ENCODE measurements around the gene KRT17. TPM values are rescaled to one million over a fixed set of nuclear protein-coding genes. Genes with fewer than 3 reads are reported as not detected.
A peak's percentile ranks its signal among the peaks of the same experiment; 100 is the strongest.

The KRT17 gene
- total and polyA plus RNA-seq, 2 donors (not counting 1 experiment from before 2014, with no cell fraction given): 0.50 to 0.89 TPM

- Histone ChIP-seq H3K4me3 (replicated peaks in 1 of 4; ENCODE audit: control extremely low read depth in 1 of 4, insufficient read depth in 1 of 4, low read depth in 3 of 4, low read length in 4 of 4) (no peak overlapping the region), H3K9ac (ENCODE audit: insufficient read depth, low read length) (no peak overlapping the region)
- TF ChIP-seq EZH2 (IDR thresholded peaks at IDR 0.05; ENCODE audit: low read length, missing control alignments): no peak
- no peak for TF ChIP-seq CTCF (conservative IDR thresholded peaks at IDR 0.05 in 1 of 2, IDR thresholded peaks at IDR 0.05 in 1 of 2; ENCODE audit: low read depth in 1 of 2, low read length in 2 of 2)
These were observed 35.1 kb downstream of the KRT17 start for GRCh38 chr17:41589301-41589700.

DNA sequence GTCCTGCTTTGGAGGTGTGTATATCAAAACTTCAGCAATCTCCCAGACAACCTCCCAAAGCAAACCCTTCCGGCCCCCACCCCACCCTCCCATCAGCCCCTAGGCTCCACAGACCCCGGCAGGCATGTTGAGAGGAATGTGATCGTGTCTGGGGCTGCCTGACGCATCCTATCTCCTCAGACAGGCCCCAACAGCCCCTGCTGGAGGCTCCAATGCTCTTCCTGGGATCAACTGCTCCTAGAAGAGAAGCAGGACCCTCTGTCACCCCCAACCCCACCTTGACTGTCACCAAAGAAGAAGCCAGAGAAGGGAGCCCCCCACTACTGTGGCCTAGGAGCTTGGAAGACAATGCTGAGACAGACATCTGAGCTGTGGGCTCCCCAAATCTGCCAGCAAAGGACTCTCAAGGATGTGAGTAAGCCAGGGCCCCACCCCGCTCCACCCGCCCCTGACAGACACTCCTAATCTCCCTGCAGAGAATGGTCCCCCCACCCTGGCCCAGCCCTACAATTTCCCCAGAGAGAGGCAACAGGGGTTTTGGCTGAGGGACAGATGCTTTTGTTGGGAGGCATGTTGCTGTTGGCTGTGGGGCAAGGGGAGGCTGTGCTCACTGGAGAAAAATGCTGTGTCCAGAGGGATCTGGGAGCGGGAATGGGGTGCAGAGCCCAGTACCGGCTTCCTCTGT, 36.1 kb downstream of the KRT17 start:
- no peaks in the 10 kb centered on the region for H4K20me1 ChIP-seq (ENCODE audit: control insufficient read depth, extremely low read depth, insufficient read depth, low read length)
- H3K79me2 ChIP-seq (ENCODE audit: control insufficient read depth, insufficient read depth, low read length): no peaks in the 10 kb centered on the region
- no peak for TF ChIP-seq CTCF (conservative IDR thresholded peaks at IDR 0.05 in 1 of 2, IDR thresholded peaks at IDR 0.05 in 1 of 2; ENCODE audit: low read depth in 1 of 2, low read length in 2 of 2)
- no peak for TF ChIP-seq EZH2 (IDR thresholded peaks at IDR 0.05; ENCODE audit: low read length, missing control alignments)
- H3K9ac ChIP-seq (ENCODE audit: insufficient read depth, low read length): no peak overlapping the region
- H3K4me3 ChIP-seq (replicated peaks in 1 of 4; ENCODE audit: control extremely low read depth in 1 of 4, insufficient read depth in 1 of 4, low read depth in 3 of 4, low read length in 4 of 4): no peak overlapping the region
- H3K27me3 ChIP-seq (ENCODE audit: control insufficient read depth, insufficient read depth, low read length): no peaks in the 10 kb centered on the region
- H3K4me2 ChIP-seq (ENCODE audit: extremely low read depth, insufficient read depth, low read length): no peak overlapping the region
- no peak overlapping the region for H3K27ac ChIP-seq (ENCODE audit: insufficient read depth, low read length)
- no peak overlapping the region for H2AFZ ChIP-seq (ENCODE audit: low read length)
- no peaks in the 10 kb centered on the region for H3K36me3 ChIP-seq (ENCODE audit: control insufficient read depth, insufficient read depth, low read length)
- no peaks in the 10 kb centered on the region for H3K4me1 ChIP-seq (ENCODE audit: control insufficient read depth, extremely low read depth, insufficient read depth, low read length)
- no peaks in the 10 kb centered on the region for H3K9me3 ChIP-seq (ENCODE audit: control insufficient read depth, insufficient read depth, low read depth, low read length)
- DNase-seq (ENCODE audit: low read depth in 2 of 2): no peak

More at GRCh38 chr17:41589301-41589700, 35.1 kb downstream of the KRT17 start:
- no peaks in the 10 kb centered on the region for H3K79me2 ChIP-seq (ENCODE audit: control insufficient read depth, insufficient read depth, low read length)
- no peaks in the 10 kb centered on the region for H3K4me1 ChIP-seq (ENCODE audit: control insufficient read depth, extremely low read depth, insufficient read depth, low read length)
- H3K27me3 ChIP-seq (ENCODE audit: control insufficient read depth, insufficient read depth, low read length): peaks cover 4% of the 10 kb centered on the region
- H3K27ac ChIP-seq (ENCODE audit: insufficient read depth, low read length): no peak overlapping the region
- no peak overlapping the region for H2AFZ ChIP-seq (ENCODE audit: low read length)
- H3K36me3 ChIP-seq (ENCODE audit: control insufficient read depth, insufficient read depth, low read length): no peaks in the 10 kb centered on the region
- H3K9me3 ChIP-seq (ENCODE audit: control insufficient read depth, insufficient read depth, low read depth, low read length): no peaks in the 10 kb centered on the region
- H3K4me2 ChIP-seq (ENCODE audit: extremely low read depth, insufficient read depth, low read length): no peak overlapping the region
- H4K20me1 ChIP-seq (ENCODE audit: control insufficient read depth, extremely low read depth, insufficient read depth, low read length): no peaks in the 10 kb centered on the region
- no peak for DNase-seq (ENCODE audit: low read depth in 2 of 2)

GRCh38 chr17:41586863-41587495, 37.4 kb downstream of the KRT17 start, which contains the start of gene KRT14:
Gene KRT14, minus strand, starts transcription at chr17:41586895. Its CDS starts 61 bp downstream, at chr17:41586834.
- H3K36me3 ChIP-seq (ENCODE audit: control insufficient read depth, insufficient read depth, low read length): no peaks in the 10 kb centered on the region
- TF ChIP-seq CTCF (conservative IDR thresholded peaks at IDR 0.05 in 1 of 2, IDR thresholded peaks at IDR 0.05 in 1 of 2; ENCODE audit: low read depth in 1 of 2, low read length in 2 of 2) (no peak), EZH2 (IDR thresholded peaks at IDR 0.05; ENCODE audit: low read length, missing control alignments) (no peak)
- H3K27ac ChIP-seq (ENCODE audit: insufficient read depth, low read length): no peak within 1 kb of the TSS
- DNase-seq (ENCODE audit: low read depth in 2 of 2): peak in 1 of 2 donors; percentile 3
- no peaks in the 10 kb centered on the region for H3K27me3 ChIP-seq (ENCODE audit: control insufficient read depth, insufficient read depth, low read length)
- no peaks in the 10 kb centered on the region for H3K79me2 ChIP-seq (ENCODE audit: control insufficient read depth, insufficient read depth, low read length)
- H2AFZ ChIP-seq (ENCODE audit: low read length): no peak within 1 kb of the TSS
- H3K9me3 ChIP-seq (ENCODE audit: control insufficient read depth, insufficient read depth, low read depth, low read length): no peaks in the 10 kb centered on the region
- no peaks in the 10 kb centered on the region for H4K20me1 ChIP-seq (ENCODE audit: control insufficient read depth, extremely low read depth, insufficient read depth, low read length)
- H3K4me2 ChIP-seq (ENCODE audit: extremely low read depth, insufficient read depth, low read length): no peak within 1 kb of the TSS
- no peak within 1 kb of the TSS for H3K4me3 ChIP-seq (replicated peaks in 1 of 4; ENCODE audit: control extremely low read depth in 1 of 4, insufficient read depth in 1 of 4, low read depth in 3 of 4, low read length in 4 of 4)
- H3K9ac ChIP-seq (ENCODE audit: insufficient read depth, low read length): no peak within 1 kb of the TSS
- no peaks in the 10 kb centered on the region for H3K4me1 ChIP-seq (ENCODE audit: control insufficient read depth, extremely low read depth, insufficient read depth, low read length)
